GM21825 (cell line): ENCODE results near the gene FMO1.
"Not testable (repeated sequence)": the region's sequence is repeated elsewhere in the genome, so short reads cannot be mapped to it uniquely, and the experiment has no call there.

Experiments used
- ATAC-seq: cut with Tn5 transposase; IDR thresholded peaks from one replicate; pipeline ENCODE4 v1.9.1; 2021; ENCODE audit warnings: mild to moderate bottlenecking, moderate library complexity; ENCODE audit not compliant: unreplicated experiment

The FMO1 gene

DNA sequence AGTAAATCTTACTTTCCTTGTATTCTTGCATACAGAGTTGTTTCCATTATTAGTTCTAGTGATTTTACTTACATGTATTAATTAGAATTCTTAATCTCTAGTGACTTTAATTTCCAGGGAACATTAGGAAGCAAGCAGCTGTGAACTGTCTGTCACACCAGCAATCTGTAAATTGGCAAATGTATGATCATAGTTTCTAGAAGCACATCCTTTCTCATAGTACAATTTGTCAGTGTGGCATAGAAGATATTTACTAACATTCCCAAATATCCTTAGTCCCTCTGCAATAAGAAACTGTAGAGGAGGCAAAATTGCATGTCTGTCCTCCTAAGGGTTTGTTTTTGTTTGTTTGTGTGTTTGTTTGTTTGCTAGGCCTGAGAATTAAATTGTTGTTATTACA, 17.0 kb upstream of the FMO1 start:
- ATAC-seq = no peak

DNA sequence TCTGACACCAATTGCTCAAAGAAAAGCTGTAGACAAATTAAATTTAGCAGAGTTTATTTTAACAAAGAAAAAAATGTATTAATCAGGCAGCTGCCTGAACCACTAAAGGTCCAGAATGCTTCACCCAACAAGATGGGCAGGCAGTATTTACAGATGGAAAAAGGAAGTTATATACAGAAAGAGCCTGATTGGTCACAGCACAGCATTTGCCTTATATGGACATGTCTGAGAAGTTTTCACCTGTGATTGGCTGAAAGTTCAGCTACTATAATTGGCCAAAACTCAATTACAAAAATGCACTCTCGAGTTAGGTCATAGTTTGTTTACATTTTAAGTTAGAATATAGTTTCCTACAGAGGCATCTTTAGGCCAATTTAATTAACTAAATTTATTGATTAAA, 15.1 kb upstream of the FMO1 start:
- no peak for ATAC-seq

DNA sequence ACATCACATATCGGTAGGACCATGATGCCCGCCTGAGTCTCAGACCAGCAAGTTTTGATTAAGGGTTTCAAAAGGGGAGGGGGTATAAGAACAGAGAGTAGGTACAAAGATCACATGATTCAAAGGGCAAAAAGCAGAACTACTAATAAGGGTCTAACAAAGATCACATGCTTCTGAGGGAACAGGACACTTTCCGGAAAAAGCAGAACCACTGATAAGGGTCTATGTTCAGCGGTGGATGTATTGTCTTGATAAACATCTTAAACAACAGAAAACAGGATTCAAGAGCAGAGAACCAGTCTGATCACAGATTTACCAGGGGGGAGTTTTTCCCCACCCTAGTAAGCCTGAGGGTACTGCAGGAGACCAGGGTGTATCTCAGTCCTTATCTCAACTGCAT, 12.1 kb upstream of the FMO1 start:
- not testable (repeated sequence) for ATAC-seq

DNA sequence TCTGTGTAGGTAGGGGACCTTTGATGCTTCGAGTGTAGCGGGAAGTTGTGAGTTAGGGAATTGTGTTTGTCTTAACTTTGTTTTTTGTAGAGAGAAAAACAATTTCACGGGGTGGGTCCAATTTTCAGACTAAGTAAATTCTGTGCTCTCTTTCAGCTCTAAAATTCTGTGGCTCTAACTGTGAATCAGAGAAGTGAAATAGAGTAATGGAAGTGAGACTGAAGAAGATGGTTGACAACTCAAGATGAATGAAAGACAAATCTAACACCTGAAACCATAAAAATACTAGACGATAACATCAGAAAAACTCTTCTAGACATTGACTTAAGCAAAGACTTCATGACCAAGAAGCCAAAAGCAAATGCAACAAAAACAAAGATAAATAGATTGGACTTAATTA, 4.4 kb upstream of the FMO1 start:
- no peak for ATAC-seq

DNA sequence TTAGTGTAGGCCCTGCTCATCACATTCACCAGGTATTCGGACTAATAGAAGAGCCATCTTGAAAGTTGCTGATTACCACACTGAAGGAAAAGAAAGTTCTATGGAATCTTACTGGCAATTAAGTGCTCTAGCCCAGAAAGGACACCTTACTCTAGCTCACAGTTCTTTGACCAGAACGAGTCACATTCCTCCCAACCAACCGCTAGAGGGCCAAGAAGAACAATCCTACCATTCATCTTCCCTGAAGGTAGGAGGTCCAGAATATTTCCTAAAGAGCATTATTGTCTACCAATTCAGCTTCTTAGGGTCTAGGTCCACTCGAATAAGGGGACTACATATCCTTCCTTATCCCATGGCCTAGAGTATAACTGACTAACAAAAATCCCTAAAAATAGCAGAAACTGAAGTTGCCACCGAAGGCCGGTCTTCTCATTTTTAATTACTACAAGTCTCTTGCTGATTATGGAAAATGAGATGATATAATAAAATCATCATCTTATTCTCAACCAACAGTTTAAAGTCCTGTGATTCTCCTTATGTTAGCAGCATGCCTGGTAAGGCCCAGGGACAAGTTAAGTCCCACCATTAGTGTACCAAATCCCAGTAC, 2.7 kb upstream of the FMO1 start:
- ATAC-seq = peak; percentile 80

DNA sequence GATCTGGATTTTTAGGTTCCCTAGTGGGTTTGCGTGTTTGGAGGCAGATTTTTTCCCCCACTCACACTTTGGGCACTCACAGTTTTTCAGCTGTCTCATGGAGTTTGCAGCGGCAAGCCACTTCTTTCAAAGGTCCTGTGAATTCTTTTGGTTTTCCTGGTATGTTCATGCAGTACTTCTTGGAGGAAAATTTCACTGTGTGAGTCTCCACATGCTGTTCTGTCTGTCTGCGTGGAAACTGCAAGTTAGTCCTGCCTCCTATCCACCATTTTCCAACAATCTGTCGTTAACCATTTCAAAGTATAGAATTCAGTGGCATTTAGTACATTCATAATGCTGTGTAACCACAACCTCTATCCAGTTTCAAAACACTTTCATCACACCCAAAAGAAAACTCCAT, 793 bp upstream of the FMO1 start:
- ATAC-seq = no peak

DNA sequence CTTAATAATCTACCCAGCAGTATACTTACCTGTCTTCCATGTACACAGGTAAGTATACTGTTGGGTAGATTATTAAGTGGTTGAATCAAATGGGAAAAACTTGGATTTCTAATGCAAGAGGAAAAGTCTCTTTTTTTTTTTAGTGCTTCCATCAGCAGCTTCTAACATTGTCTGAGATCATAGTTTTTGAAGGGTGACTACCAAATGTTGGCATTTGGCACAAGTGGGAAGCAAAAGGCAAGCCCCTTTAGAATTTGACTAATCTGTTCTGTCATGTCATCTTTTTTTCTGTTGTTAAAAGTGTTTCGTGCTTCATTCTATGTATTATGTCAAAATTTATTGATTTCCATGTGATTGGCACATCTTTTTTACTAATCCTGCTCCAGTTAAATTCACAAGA, 547 bp downstream of the FMO1 start:
- no peak for ATAC-seq

DNA sequence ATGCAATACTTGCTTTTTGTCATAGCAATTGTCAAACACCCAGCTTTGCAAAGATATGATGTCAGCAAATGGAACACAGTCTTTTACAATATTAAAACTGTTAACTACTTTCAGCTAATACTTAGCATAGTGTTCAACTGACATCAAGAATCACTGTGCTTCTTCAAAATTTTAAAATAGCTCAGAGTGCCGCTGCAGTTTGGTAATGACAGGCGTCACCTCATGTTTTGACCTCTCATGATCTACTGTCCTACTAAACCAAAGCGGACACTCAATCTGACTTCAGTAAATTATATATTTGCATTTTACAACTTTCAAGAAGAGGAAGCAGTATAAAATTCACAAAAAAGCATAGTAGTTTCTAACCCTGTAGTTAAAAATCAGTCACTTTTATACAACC, 2.0 kb downstream of the FMO1 start:
- ATAC-seq = no peak

DNA sequence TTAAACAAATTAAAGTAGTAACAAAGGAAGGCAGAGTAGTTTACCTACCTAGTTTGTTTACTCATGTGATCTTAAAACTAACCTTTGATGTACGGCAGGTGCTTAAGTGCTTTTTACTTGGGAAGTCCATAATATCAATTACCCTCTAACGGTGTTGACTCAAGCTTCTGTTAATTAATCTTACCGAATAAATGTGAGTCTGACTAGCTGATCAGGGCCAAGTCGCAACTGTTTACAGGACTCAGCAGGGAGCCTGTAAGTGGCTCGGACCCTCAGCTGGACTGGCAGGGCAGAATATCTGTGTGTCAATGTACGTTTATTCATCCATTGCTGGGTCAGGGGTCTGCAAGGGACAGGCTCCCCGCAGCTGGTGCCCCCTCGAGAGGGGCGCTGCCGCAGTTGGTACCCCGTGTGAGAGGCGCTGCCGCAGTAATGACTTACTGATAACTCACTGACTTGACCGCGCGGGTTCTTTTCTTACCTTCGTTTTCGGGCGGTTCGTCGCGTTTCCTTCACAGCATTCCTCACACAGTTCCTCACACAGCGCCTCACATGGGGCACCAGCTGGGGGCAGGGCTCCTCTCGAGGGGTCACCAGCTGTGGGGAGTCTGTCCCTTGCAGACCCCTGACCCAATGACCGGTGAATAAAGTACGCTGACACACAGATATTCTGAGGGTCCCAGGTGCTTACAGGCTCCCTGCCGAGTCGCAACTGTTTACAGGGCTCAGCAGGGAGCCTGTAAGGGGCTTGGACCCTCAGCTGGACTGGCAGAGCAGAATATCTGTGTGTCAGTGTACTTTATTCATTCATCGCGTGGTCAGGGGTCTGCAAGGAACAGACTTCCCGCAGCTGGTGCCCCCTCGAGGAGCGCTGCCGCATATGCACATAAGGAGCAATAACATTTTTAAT, 3.0 kb downstream of the FMO1 start:
- ATAC-seq = peak; percentile 39

DNA sequence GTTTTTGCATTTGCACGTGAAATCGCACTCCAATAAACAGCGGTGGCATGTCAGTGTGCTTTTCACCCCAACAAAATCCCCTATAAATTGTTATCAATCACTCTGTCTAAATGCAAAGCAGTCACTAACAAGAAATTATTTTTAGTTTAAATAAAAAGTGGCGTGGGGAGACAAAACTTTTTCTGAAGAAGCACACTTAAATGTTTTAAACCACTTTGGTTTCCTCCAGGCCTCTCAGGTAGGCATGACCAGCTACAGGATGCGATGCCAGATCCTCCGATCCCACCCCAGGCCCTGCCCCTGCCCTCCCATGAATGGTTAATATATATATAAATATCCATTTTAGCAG, 3.6 kb downstream of the FMO1 start:
- no peak for ATAC-seq

DNA sequence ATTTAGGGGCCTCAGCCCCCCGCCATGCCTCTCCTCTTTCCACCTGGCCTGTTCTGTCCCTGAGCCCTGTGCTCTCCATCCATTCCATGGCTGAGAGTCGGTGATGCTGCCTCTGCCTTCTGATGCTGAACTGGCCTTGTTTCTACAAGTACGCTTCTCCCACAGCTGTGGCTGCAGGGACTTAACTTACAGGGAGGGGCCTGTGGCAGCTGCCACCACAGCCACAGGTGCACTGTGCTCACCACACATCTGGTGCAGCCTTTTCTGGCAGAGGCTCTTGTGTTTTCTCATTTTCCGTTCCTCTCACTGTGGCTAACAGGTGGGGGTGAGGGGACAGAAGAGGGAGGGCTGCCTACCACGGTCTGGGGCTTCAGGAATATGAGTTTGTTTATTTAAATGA, 4.2 kb downstream of the FMO1 start:
- peak; percentile 97 for ATAC-seq

DNA sequence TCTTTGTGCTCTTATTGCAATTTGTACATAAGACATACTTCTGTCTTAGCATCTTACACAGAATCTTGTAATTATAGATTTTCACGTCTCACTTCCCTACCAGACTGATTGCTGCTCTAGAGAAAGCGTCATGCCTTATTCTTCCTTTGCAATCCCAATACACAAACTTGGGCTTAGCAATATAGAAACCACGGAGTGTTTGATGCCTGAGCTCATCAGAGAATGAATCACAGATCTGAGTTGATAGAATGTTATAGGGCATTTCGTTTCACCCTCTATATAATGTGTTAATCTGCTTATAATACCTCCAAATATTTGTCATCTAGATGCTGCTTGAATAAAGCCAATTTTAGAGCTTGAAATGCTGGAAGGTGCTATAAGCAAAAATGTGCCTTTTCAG, 6.6 kb downstream of the FMO1 start:
- ATAC-seq = no peak

DNA sequence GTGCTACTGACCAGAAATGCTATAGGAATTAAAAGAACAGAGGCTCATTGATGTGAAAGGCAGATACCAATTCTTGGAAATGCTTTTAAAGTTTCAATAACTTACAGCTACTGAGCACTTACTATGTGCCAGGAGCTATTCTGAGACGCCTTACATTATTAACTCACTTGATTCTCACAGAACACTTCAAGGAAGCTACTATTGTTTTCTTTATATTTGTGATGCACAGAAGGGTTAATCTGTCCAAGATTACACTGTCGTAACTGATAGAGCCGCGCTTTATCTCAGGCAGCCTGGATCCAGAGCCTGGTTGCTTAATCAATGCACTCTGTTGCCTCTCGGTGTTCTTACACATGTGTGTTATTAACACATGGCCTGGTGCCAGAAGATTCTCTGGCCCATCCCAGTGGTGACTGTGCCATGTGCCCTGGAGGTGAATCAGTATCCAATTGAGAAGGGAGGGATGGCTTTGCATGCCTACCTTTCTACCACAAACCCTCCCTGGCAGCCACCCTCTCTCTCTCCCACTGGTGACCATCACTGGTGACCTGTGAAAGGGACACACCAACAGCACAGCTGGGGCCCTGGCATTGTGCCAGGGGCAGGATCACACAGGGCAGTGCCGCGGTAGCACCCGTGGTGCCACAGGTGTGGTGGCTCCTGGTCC, 8.8 kb downstream of the FMO1 start:
- no peak for ATAC-seq

DNA sequence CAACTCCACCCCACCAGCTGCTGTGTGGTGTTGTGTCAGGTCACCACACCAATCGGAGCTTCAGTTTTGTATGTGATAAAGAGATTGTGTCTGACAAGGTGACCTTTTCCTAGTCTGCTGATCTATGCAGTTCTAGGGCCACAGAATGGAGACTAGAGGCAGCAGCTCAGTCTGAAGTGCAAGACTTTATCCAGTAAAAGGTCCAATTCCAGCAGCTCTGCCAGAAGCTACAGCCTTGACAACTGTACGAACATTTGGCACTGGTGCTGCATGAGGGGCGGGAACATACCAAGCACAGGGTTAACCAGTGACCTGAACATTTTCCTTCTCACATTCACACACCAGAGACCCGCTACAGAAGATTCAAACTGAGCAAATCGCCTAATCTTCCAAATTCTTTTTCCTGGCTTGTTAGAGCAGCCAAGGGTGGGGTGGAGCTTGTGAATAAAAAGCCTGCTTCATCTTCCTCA, 9.3 kb downstream of the FMO1 start:
- ATAC-seq = no peak

DNA sequence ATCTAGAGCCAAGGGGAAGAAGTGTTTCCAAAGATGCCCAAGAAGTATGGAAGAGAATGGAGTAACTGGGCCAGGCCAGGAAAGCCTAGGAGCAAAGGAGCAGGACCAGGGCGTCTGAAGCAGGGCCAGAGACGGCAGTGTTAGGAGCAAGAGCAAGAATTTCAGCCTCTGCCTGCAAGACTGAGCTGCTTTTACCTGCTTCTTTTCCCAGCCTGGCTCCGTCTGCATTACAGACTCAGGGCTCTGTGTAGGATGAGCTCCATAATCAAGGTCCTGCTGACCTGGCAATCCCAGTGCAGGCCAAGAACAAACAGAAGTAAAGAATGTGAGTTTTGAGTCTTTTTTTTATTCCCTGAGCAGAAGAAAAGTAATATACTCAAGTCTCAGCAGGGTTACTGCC, 10.1 kb downstream of the FMO1 start:
- ATAC-seq = no peak

DNA sequence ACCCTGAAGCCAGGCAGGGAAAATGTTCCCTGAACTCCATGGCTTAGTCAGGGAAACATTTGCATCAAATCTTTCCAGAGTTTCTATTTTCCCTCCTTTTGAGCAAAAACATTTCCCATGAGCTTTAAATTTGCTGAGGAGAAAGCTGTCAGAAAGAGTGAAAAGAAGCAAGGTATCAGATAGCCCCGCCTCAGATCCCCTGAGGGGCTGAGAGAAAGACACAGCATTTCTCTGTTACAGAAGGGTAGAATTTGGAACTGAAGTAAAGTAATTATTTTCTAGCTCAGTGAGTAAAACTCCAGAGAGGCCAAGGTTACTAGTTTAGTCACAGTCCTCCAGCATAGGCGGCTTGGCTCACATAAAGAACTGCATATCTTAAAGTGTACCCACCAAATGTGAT, 10.6 kb downstream of the FMO1 start:
- no peak for ATAC-seq

DNA sequence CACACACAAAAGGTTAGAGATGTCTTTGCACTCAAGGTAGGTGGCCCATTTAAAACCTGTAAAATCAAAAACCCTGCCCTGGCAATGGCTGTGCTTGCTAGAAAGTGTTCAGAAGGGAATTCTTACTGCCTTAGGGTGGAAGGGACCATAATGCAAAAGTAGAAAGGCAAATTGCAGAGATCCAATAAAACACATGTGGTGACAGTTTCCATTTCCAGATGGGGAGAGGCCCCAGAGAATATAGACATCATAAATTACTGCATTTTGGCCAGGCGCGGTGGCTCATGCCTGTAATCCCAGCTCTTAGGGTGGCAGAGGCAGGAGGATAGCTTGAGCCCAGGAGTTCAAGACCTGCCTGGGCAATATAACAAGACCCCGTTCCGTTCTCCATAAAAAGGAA, 13.0 kb downstream of the FMO1 start:
- ATAC-seq = no peak

DNA sequence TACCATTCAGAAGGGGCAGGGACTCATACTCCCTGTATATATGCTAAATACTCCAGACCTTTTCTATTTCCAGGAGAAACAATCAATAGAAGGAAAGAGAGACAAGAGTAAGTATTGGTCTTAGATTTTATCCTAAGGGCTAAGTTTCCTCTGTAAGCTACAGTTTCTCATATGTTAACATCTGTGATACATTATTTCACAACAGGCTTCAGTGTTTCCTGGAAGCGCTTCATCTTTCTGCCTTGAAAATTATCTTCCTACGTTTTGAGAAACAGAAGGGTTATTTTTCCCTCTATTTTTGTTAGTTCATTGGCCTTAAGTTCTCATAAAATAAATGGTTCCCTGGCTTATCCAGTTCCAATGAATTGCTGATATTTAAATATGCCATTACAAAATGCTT, 15.6 kb downstream of the FMO1 start:
- ATAC-seq = no peak

DNA sequence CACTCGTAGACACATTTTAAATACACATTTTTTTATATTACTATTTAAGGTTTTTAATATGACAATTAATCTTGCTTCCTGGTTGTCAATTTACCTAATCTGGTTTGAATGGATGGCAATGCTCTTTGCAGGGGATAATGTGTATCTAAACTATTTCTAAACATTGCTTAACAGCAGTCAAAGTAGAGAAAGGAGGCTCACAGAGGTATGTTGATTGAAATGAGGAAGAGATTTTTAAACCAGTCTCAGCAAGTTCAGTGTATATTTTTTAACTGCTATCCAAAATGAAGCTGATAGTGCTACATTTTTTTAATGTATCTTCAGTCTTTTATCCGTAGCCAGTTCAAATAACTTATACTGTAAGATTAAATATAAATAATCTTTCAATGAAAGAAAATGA, 17.4 kb downstream of the FMO1 start:
- ATAC-seq = no peak

DNA sequence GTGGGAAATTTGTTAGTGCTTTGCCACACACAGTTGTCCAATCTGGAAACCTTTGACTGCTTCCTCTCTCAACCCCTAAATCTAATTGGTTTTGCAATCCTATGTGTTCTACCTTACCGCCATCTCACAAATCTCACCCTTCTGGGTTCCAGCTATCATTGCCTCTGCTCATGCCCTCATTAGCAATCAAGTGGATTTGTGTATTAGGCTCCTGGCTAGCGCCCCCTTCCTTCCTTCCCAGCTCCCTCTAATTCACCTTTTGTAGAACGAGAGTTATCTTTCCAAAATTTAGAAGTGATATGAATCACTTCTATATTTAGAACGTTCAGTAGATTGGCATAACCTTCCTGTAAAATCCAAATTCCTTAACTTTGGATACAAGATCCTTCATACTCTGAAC, 18.6 kb downstream of the FMO1 start:
- ATAC-seq = no peak

DNA sequence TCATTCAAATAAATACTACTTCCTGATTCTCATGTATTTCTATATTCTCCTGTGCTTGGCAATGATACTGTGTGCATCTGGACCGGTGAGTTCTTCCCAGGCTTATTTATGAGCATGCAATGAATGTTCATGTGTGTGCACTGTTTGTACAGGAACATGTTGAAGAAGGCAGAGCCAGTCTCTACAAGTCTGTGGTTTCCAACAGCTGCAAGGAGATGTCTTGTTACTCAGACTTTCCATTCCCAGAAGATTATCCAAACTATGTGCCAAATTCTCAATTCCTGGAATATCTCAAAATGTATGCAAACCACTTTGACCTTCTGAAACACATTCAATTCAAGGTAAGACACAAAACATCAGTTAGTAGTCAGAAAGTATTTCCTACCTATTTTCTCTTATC, 19.1 kb downstream of the FMO1 start:
- no peak for ATAC-seq

DNA sequence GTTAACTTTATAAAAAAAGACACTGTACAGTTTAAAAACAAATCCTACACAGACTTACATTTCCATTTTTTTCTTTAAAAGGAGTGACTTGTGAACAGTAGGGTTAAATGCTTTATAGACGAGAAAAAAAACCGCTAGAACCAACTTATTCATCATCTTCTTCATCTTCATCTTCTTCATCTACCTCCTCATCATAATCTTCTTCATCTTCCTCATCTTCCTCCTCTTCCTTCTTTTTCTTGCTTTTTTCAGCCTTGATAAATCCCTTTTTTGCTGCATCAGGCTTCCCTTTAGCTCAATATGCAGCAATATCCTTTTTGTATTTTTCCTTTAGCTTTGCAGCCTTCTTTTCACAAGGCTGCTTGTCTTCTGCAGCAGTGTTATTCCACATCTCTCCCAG, 22.5 kb downstream of the FMO1 start:
- ATAC-seq = no peak
